Thyroid gland (tissue), 4 donors: Measurements from ENCODE around the gene LHX4. TPM values are rescaled to one million over a fixed set of nuclear protein-coding genes. Genes with fewer than 3 reads are reported as not detected.

Source experiments
- DNase-seq, 2 donors: peaks; one replicate each; pipeline ENCODE4 v3.0.0-alpha.2; 2019
- H3K27ac ChIP-seq, 3 donors: fragments of 200-600 bp; sonication (generic); 1 replicate in 2 of 3; 2 replicates in 1 of 3; pipeline ENCODE4 v1.5.1; 2016 to 2019; ENCODE audit warnings: mild to moderate bottlenecking in 1 of 3, moderate library complexity in 1 of 3
- H3K27me3 ChIP-seq: fragments of 200-600 bp; sonication (generic); one replicate; pipeline ENCODE4 v1.5.1; 2019
- H3K36me3 ChIP-seq, 2 donors: fragments of 200-600 bp; sonication (generic); one replicate each; pipeline ENCODE4 v1.5.1; 2016 to 2019
- H3K4me1 ChIP-seq, 2 donors: fragments of 200-600 bp; sonication (generic); one replicate each; pipeline ENCODE4 v1.5.1; 2017 to 2019
- H3K4me3 ChIP-seq, 3 donors: fragments of 200-600 bp; sonication (generic); replicated peaks in 1 of 3; 1 replicate in 2 of 3; 2 replicates in 1 of 3; pipeline ENCODE4 v1.5.1; 2016; ENCODE audit warnings: mild to moderate bottlenecking in 1 of 3
- H3K9me3 ChIP-seq: fragments of 200-600 bp; sonication (generic); one replicate; pipeline ENCODE4 v1.5.1; 2017
- CTCF ChIP-seq, 6 experiments: fragments of 200-600 bp in 3 of 6; fragments of 450-650 bp in 3 of 6; sonication (generic) in 3 of 6; IDR thresholded peaks; one replicate each; pipeline ENCODE4 v1.5.1; 2016 to 2019; ENCODE audit warnings: antibody characterized with exemption in 6 of 6, mild to moderate bottlenecking in 2 of 6, inconsistent platforms in 1 of 6, moderate library complexity in 1 of 6
- POLR2A ChIP-seq, 2 donors: fragments of 450-650 bp; IDR thresholded peaks; one replicate each; pipeline ENCODE4 v1.6.1; 2017; ENCODE audit warnings: antibody characterized with exemption in 2 of 2, mild to moderate bottlenecking in 2 of 2, moderate library complexity in 1 of 2
- WGBS, 2 donors: methylation state at CpG; one replicate each; pipeline ENCODE4 v1.1.5; 2017; 5-methylcytosine and 5-hydroxymethylcytosine counted together
- intact Hi-C: fragments of 100-400 bp; cut with DNase I; formaldehyde crosslinking; loops from one replicate; pipeline ENCODE4 v1.15.1; 2023
- total RNA-seq, 4 donors: library from RNA; depleted of rRNA; stranded (reverse); fragments of >200 nt; gene quantifications; one replicate each; pipeline ENCODE4 v1.2.3, GENCODE V29; 2016

Gene LHX4
- total RNA-seq, 4 donors from 2014 or later, result not detected

- WGBS, 2 donors, result 89 to 90% methylated on average over 5 to 7 of the region's 7 CpGs
- Histone ChIP-seq H3K36me3 (no peaks in the 10 kb centered on the region), H3K4me3 (no peak overlapping the region), H3K27ac (no peak overlapping the region), H3K9me3 (no peaks in the 10 kb centered on the region), H3K4me1 (no peaks in the 10 kb centered on the region), H3K27me3 (no peaks in the 10 kb centered on the region)
- DNase-seq, result no peak
- no peak for TF ChIP-seq POLR2A (IDR thresholded peaks at IDR 0.05)
- TF ChIP-seq CTCF (IDR thresholded peaks at IDR 0.05), result no peak
- intact Hi-C loops, result loop anchor here (5.0 kb wide), 1 partner anchor 169 kb away; no protein-coding TSS in a partner anchor
Observed at GRCh38 chr1:180248176-180248575, 18.1 kb downstream of the LHX4 start.

DNA sequence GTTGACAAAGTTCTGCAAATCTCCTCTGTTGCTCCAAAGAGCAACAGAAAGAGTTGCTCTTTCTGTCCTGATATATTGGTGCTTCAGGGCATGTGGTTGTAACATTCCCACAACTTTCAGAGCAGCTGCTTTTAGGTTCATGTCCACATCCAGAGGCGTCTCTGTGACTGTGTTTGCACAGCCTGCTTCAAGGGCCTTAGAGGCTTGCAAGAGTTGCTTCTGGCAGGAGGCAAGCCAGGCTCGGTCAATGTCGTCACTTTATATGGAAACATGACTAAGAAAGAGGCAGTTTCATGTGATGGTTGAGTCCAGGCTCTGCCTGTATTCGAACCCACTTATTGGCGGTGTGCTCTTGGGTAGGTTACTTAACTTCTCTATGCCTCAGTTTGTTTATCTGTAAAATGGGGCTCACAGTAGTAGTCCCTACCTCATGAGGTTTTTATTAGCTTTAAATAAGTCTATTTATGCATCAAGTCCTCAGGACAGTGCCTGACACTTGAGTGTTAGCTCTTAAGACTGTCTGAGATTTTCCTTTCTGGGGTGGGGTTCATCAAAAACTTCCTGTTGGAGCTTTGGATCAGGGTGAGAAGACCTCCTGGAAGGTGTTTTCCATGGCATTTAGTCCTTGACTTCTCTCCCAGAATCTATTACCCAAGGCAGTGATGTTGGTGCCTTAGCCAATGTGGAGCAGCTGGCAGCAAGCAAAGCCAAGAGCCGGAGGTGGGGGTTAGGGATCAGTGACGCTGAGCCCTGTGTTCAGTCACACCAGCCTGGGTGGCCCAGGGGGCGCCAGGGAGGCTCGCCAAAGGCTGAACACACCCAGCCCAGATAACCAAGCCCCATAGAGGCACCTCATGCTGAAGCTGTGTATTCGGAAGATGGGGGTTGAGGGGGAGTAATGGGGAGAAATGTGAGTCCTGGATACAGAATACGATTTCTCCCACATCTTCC lies 18.9 kb downstream of the LHX4 start:
- intact Hi-C loops, result loop anchor here (5.0 kb wide), 1 partner anchor 168 kb away; no protein-coding TSS in a partner anchor
- DNase-seq, result peak in 1 of 2 donors; percentile 29
- Histone ChIP-seq H3K27me3 (no peaks in the 10 kb centered on the region), H3K9me3 (no peaks in the 10 kb centered on the region), H3K4me3 (no peak overlapping the region), H3K4me1 (no peaks in the 10 kb centered on the region), H3K27ac (no peak overlapping the region), H3K36me3 (no peaks in the 10 kb centered on the region)
- 55 to 63% methylated on average over 8 to 10 of the region's 11 CpGs for WGBS, 2 donors
- no peak for TF ChIP-seq POLR2A (IDR thresholded peaks at IDR 0.05)
- TF ChIP-seq CTCF (IDR thresholded peaks at IDR 0.05), result no peak

DNA sequence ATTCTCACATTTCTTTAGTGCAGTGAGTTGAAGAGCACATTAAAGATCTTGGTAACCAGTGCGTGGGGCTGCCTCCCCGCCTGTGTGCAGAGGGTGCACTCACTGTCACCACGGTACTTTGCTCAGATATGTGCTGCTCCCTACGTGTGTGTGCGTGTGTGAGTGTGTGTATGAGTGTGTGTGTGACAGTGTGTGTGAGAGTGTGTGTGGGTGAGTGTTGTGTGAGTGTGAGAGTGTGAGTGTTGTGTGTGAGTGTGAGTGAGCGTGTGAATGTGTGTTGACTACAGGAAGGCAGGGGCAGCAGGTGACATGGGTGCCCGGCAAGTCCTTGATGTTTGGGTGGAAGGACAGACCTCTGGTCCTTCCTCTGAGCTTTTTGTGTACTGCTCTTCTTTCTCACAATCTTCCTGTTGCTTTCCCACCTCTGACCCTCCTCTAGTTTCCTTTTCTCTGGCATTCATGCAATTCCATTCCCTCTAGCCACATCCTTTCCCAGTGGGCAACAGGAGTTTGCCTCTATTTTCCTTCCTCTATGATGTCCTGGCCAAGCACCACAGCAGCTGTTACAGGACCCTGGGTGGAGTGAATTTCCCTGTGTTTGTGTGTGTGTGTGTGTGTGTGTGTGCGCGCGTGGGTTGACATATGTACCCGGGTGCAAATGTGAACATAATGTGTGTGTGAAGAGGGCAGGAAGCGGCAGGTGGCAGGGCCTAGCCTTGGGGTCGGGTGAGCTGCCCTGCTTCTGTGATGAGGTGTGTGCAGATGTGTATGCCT lies 19.8 kb downstream of the LHX4 start:
- intact Hi-C loops, result loop anchor here (5.0 to 10.0 kb wide), 2 partner anchors 167 to 225 kb away; no protein-coding TSS in a partner anchor
- Histone ChIP-seq H3K4me1 (no peaks in the 10 kb centered on the region), H3K27ac (no peak overlapping the region), H3K4me3 (no peak overlapping the region), H3K36me3 (no peaks in the 10 kb centered on the region), H3K27me3 (no peaks in the 10 kb centered on the region), H3K9me3 (no peaks in the 10 kb centered on the region)
- DNase-seq, result no peak
- WGBS, 2 donors, result 86 to 87% methylated on average over 13 of the region's 13 CpGs
- TF ChIP-seq POLR2A (IDR thresholded peaks at IDR 0.05), result no peak

GRCh38 chr1:180250499-180250770 lies 20.4 kb downstream of the LHX4 start:
- no peak overlapping the region for H3K4me3 ChIP-seq
- 89 to 95% methylated on average over 7 of the region's 7 CpGs for WGBS, 2 donors
- no peaks in the 10 kb centered on the region for H3K27me3 ChIP-seq
- no peaks in the 10 kb centered on the region for H3K9me3 ChIP-seq
- H3K4me1 ChIP-seq, result no peaks in the 10 kb centered on the region
- intact Hi-C loops, result loop anchor here (10.0 kb wide), 1 partner anchor 224 kb away; no protein-coding TSS in a partner anchor
- TF ChIP-seq POLR2A (IDR thresholded peaks at IDR 0.05) (no peak), CTCF (IDR thresholded peaks at IDR 0.05) (no peak)
- H3K27ac ChIP-seq, result no peak overlapping the region
- DNase-seq, result no peak
- H3K36me3 ChIP-seq, result no peaks in the 10 kb centered on the region

DNA sequence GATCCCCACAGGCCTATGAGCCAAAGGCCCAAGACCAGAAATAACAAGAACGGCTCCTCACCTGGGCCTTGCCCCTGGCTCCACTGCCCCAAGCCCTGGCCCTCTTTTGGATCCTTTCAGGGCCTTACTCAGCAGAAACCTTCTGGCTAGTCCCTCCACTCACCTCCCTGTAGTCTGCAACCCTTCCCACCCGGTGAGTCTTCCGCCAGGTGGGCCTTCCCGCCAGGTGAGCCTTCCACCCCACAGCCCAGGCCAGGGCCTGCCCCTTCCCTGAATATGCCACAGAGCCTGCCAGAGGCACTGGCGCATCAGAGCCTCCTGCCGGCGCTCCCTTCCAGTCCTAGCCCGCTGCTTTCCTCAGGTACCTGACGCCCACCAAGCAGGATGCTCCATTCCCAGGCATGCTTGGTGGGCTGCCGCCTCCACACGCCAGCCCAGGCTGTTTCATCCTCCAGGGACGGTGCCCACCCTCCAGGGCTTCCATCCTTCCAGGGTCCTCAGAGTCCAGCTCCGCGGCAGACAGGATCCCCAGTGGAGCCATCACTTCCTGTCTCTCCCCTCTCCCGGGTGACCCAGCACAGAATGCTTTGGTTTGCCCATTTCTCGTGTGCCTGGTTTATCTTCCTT lies 20.9 kb downstream of the LHX4 start:
- TF ChIP-seq CTCF (IDR thresholded peaks at IDR 0.05) (no peak), POLR2A (IDR thresholded peaks at IDR 0.05) (no peak)
- intact Hi-C loops, result loop anchor here (10.0 kb wide), 1 partner anchor 224 kb away; no protein-coding TSS in a partner anchor
- WGBS, 2 donors, result 78 to 82% methylated on average over 13 to 16 of the region's 16 CpGs
- DNase-seq, result no peak
- H3K9me3 ChIP-seq, result no peaks in the 10 kb centered on the region
- H3K4me3 ChIP-seq, result no peak overlapping the region
- H3K4me1 ChIP-seq, result no peaks in the 10 kb centered on the region
- no peaks in the 10 kb centered on the region for H3K36me3 ChIP-seq
- no peaks in the 10 kb centered on the region for H3K27me3 ChIP-seq
- no peak overlapping the region for H3K27ac ChIP-seq
